OCI-LY7 (cell line): ENCODE measurements around the gene E2F4. TPM values are rescaled to one million over a fixed set of nuclear protein-coding genes. Genes with fewer than 3 reads are reported as not detected.
A peak's percentile ranks its signal among the peaks of the same experiment; 100 is the strongest.

Experiments
- BruUV-seq: library from RNA; stranded (reverse); fragments of 400-500 nt; replicated peaks from 2 replicates; lab custom pipeline; 2021; lab: Mats Ljungman, UMichigan
- CTCF ChIA-PET: fragments of 300-600 bp; sonication (Branson Sonifier 250); formaldehyde crosslinking; loops from one replicate; lab custom pipeline; 2022; ENCODE audit warnings: antibody characterized with exemption; ENCODE audit not compliant: unreplicated experiment; lab: Charles Lee
- POLR2A ChIA-PET: fragments of 300-600 bp; sonication (Branson Sonifier 250); formaldehyde crosslinking; loops from one replicate; lab custom pipeline; 2022; ENCODE audit warnings: antibody characterized with exemption; lab: Charles Lee
- DNase-seq: peaks from one replicate; pipeline ENCODE4 v3.0.0-alpha.2; 2015; ENCODE audit warnings: low spot score
- H2AFZ ChIP-seq: fragments of 200-600 bp; sonication (generic), shearing (Covaris generic); 2 replicates; pipeline ENCODE4 v1.6.1; 2014; ENCODE audit warnings: mild to moderate bottlenecking, antibody characterized with exemption, low read length, moderate library complexity
- H3K27ac ChIP-seq: fragments of 200-600 bp; sonication (generic); 2 replicates; pipeline ENCODE4 v1.5.1; 2014; ENCODE audit warnings: mixed run types, low read depth, mild to moderate bottlenecking, moderate library complexity, low read length, inconsistent platforms; ENCODE audit not compliant: poor library complexity, severe bottlenecking
- H3K36me3 ChIP-seq: fragments of 200-600 bp; sonication (generic); 2 replicates; pipeline ENCODE4 v1.6.1; 2014; ENCODE audit warnings: mild to moderate bottlenecking, antibody characterized with exemption, low read length, moderate library complexity, mixed read lengths; ENCODE audit not compliant: insufficient read depth
- H3K4me1 ChIP-seq: fragments of 200-600 bp; sonication (generic); 2 replicates; pipeline ENCODE4 v1.5.1; 2014; ENCODE audit warnings: mild to moderate bottlenecking, low read length; ENCODE audit not compliant: insufficient read depth, poor library complexity, severe bottlenecking
- H3K4me2 ChIP-seq: fragments of 200-600 bp; sonication (generic); 2 replicates; pipeline ENCODE4 v1.6.1; 2014; ENCODE audit warnings: mild to moderate bottlenecking, low read length
- H3K4me3 ChIP-seq: fragments of 200-600 bp; sonication (generic); 2 replicates; pipeline ENCODE4 v1.5.1; 2014; ENCODE audit warnings: mild to moderate bottlenecking, low read depth, low read length; ENCODE audit not compliant: poor library complexity, severe bottlenecking
- H3K79me2 ChIP-seq: fragments of 200-600 bp; sonication (generic); 2 replicates; pipeline ENCODE4 v1.6.1; 2016; ENCODE audit warnings: low read depth, mild to moderate bottlenecking, low read length, moderate library complexity, mixed read lengths; ENCODE audit not compliant: insufficient read depth
- H3K9me2 ChIP-seq: fragments of 200-600 bp; sonication (generic); 2 replicates; pipeline ENCODE4 v1.6.1; 2016; ENCODE audit warnings: mild to moderate bottlenecking, low read length, mixed read lengths; ENCODE audit not compliant: insufficient read depth
- H3K9me3 ChIP-seq: fragments of 200-600 bp; sonication (generic); 2 replicates; pipeline ENCODE4 v1.6.1; 2014; ENCODE audit warnings: mild to moderate bottlenecking, mixed run types, low read length, mixed read lengths
- H4K20me1 ChIP-seq: fragments of 200-600 bp; sonication (generic); 2 replicates; pipeline ENCODE4 v1.6.1; 2014; ENCODE audit warnings: mild to moderate bottlenecking, antibody characterized with exemption, low read length, moderate library complexity, mixed read lengths; ENCODE audit not compliant: insufficient read depth
- CTCF ChIP-seq: fragments of 200-600 bp; sonication (generic); conservative IDR thresholded peaks from 2 replicates; pipeline ENCODE4 v1.5.1; 2014; ENCODE audit warnings: mild to moderate bottlenecking, antibody characterized with exemption, low read length, moderate library complexity, mixed read lengths
- EZH2phosphoT487 ChIP-seq: fragments of 200-600 bp; sonication (generic); IDR thresholded peaks from 2 replicates; pipeline ENCODE4 v1.6.1; 2018; ENCODE audit warnings: low read depth, borderline replicate concordance, mild to moderate bottlenecking, mixed run types, antibody characterized with exemption, low read length, moderate library complexity, mixed read lengths
- intact Hi-C: fragments of 100-400 bp; cut with micrococcal nuclease; formaldehyde crosslinking; loops from one replicate; pipeline ENCODE4 v1.10.0; 2022; ENCODE audit not compliant: unreplicated experiment
- total RNA-seq, 2 experiments: library from RNA; depleted of rRNA in 1 of 2; stranded (reverse); fragments of >200 nt in 1 of 2; shearing (Covaris generic) in 1 of 2; gene quantifications; 2 replicates each; pipeline ENCODE4 v1.2.3, GENCODE V29; 2014 to 2022

The E2F4 gene
- total RNA-seq, 2 experiments from 2014 or later: 124 to 157 TPM

- Histone ChIP-seq H4K20me1 (no peaks in the 10 kb centered on the region), H3K9me3 (no peaks in the 10 kb centered on the region), H3K36me3 (no peaks in the 10 kb centered on the region), H3K4me3 (no peak overlapping the region), H2AFZ (no peak overlapping the region), H3K9me2 (no peaks in the 10 kb centered on the region), H3K27ac (no peak overlapping the region), H3K79me2 (no peaks in the 10 kb centered on the region), H3K4me2 (no peak overlapping the region), H3K4me1 (peaks cover 21% of the 10 kb centered on the region)
- BruUV-seq: no TSS peak
- DNase-seq: no peak
- intact Hi-C loops: no loop called here
- TF ChIP-seq CTCF (peak; percentile 42), EZH2phosphoT487 (no peak)
- ChIA-PET POLR2A (interaction anchor here (0.5 kb wide), 1 partner anchor 45 kb away, joined by 3 read pairs; no protein-coding TSS in a partner anchor), CTCF (interaction anchor here (0.5 kb wide), 1 partner anchor 212 kb away, joined by 4 read pairs; no protein-coding TSS in a partner anchor)
Observed at GRCh38 chr16:67156143-67156844, 35.7 kb upstream of the E2F4 start.

GRCh38 chr16:67157106-67157748 lies 34.7 kb upstream of the E2F4 start:
- no TSS peak for BruUV-seq
- Histone ChIP-seq H3K4me1 (peaks cover 21% of the 10 kb centered on the region), H4K20me1 (no peaks in the 10 kb centered on the region), H3K9me2 (no peaks in the 10 kb centered on the region), H2AFZ (no peak overlapping the region), H3K36me3 (no peaks in the 10 kb centered on the region), H3K4me3 (no peak overlapping the region), H3K79me2 (no peaks in the 10 kb centered on the region), H3K9me3 (no peaks in the 10 kb centered on the region), H3K27ac (no peak overlapping the region), H3K4me2 (no peak overlapping the region)
- POLR2A ChIA-PET: no interaction called here
- TF ChIP-seq CTCF (no peak), EZH2phosphoT487 (no peak)
- no peak for DNase-seq
- intact Hi-C loops: no loop called here
- CTCF ChIA-PET: interaction anchor here (0.8 kb wide), 1 partner anchor 8 kb away, joined by 3 read pairs; no protein-coding TSS in a partner anchor
